GM21390 (cell line): ENCODE data around the gene CYP4V2.

Source experiments
- ATAC-seq: cut with Tn5 transposase; IDR thresholded peaks from one replicate; pipeline ENCODE4 v1.9.1; 2021; ENCODE audit not compliant: unreplicated experiment

Gene CYP4V2

GRCh38 chr4:186191200-186192065, at the start of gene CYP4V2:
TSS of gene CYP4V2 (plus strand) at chr4:186191567. CDS start at chr4:186191824, 257 bp downstream.
- peak; percentile 85 for ATAC-seq

- peak; percentile 39 for ATAC-seq
Measured at GRCh38 chr4:186144198-186144945, 47.0 kb upstream of the CYP4V2 start.

- ATAC-seq: peak; percentile 39
Measured at GRCh38 chr4:186144946-186145569, 46.3 kb upstream of the CYP4V2 start.

GRCh38 chr4:186146458-186146857, 44.9 kb upstream of the CYP4V2 start:
- no peak for ATAC-seq

- ATAC-seq: no peak
Measured at GRCh38 chr4:186148336-186148975, 42.9 kb upstream of the CYP4V2 start.

- ATAC-seq: no peak
Measured at GRCh38 chr4:186149872-186150271, 41.5 kb upstream of the CYP4V2 start.

GRCh38 chr4:186150926-186151325, 40.4 kb upstream of the CYP4V2 start:
- ATAC-seq: no peak

GRCh38 chr4:186151499-186151898, 39.9 kb upstream of the CYP4V2 start:
- ATAC-seq: no peak

- no peak for ATAC-seq
Measured at GRCh38 chr4:186158021-186158813, 33.1 kb upstream of the CYP4V2 start.

GRCh38 chr4:186158966-186159365, 32.4 kb upstream of the CYP4V2 start:
- no peak for ATAC-seq

- no peak for ATAC-seq
Measured at GRCh38 chr4:186159613-186160012, 31.8 kb upstream of the CYP4V2 start.

- peak; percentile 98 for ATAC-seq
Measured at GRCh38 chr4:186161138-186161537, 30.2 kb upstream of the CYP4V2 start.

- no peak for ATAC-seq
Measured at GRCh38 chr4:186166852-186167512, 24.4 kb upstream of the CYP4V2 start.

- no peak for ATAC-seq
Measured at GRCh38 chr4:186167605-186168004, 23.8 kb upstream of the CYP4V2 start.

- ATAC-seq: no peak
Measured at GRCh38 chr4:186168750-186169149, 22.6 kb upstream of the CYP4V2 start.

- ATAC-seq: no peak
Measured at GRCh38 chr4:186169333-186169944, 21.9 kb upstream of the CYP4V2 start.

- ATAC-seq: no peak
Measured at GRCh38 chr4:186169945-186170802, 21.2 kb upstream of the CYP4V2 start.

- no peak for ATAC-seq
Measured at GRCh38 chr4:186170966-186171365, 20.4 kb upstream of the CYP4V2 start.
